SHP77 (cell line): ENCODE results near the gene GFM1.

Experiments used
- DNase-seq, 2 experiments: peaks; one replicate each; lab custom pipeline; 2025; lab: John Stamatoyannopoulos, UW

The GFM1 gene

GRCh38 chr3:158727206-158728060 lies 83.1 kb downstream of the GFM1 start:
- DNase-seq, result peak; percentile 55 to 67

DNA sequence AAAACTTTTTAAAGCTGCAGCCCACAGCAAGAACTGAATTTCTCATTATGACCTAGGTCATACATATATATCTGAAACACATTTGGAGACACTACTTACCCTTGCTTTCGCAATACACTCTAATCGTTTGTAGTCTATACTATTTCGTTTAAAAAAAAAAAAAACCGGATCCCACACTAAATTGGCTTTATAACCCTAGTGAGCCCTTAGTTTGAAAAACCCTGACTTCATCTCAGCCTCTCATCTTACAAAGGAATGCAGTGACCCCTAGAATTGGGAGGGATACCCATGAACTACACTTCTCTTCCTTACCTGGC lies 83.7 kb downstream of the GFM1 start:
- no peak for DNase-seq

DNA sequence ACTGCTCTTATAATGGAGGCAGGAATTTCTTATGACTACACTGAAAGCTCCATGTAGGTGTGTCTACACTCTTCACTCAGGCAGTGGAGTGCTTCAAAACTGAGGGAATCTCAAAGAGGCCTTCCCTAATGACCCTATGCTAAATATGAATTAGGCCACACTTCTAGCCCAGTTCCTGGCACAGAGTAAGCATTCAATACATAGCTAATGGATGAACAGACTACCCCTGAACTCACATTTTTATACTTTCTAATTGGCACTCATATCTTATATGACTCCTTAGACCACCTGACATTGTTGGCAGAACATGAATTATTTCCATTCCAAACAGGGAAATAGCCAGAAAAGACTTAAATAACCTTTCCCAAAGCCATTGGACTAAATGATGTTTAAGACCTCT lies 84.5 kb downstream of the GFM1 start:
- no peak for DNase-seq

DNA sequence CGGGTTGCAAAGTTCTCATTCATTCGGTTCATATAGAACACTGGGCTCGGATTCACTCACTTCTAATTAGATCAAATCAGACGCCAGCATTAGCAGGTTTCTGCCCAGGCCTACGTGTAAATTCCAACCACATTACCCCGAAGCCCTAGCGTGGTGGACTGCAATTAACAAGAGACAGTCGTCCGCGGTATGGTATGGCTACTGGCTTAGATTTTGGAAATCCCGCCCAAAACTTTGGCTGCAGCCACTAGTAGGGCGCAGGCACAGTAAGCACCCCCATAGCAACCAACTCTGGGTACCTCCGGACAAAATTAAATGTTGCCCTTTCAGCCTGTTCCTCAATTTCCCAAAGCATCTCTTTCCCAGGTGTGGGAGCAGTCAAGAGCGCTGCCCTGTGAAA lies 87.2 kb downstream of the GFM1 start:
- no peak for DNase-seq

DNA sequence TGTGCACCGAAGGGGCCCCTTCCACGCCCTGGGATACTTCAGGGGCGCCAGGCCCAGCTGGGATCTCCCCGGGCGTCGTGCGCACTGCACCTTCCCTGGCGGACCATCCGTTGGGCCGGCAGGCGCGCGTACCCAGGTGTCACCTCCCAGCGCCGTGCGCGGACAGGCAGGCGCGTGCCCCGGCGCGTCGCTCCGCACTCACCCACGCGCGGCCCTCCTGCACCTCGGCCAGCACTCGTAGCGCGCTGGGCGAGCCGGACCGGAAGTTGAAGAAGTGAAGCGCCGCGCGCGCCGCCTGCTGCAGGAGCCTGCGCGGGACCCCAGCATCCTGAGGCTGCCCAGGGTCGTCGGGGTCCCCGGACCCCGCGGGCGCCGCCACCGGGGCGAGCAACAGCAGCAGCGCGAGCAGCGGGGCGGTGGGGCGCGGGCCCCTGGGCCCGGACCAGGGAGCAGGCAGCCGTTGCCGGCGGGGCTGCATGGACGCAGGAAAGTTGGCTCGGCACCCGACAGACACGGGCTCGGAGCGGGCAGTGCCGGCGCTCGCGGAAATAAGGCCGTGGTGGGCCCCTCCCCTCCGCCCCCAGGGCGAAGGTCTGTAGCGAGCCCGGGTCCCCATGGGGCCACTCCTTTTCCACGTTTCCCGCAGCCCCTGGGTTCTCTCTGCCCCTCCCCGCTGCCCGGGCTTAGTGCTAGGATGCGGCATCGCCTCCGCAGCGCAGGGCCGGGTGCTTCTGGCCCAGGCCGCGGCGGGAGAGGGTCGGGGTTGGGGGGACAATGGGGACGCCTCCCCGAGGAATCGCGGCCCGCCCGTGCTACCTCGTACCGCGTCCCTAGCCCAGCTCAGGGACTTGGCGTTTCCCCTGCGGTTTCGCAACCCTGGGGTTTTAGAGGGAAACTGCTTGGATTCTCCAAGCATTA lies 87.9 kb downstream of the GFM1 start, which contains the start of gene RARRES1:
Gene RARRES1 (minus strand): TSS at position 520 of the 918 bp plus-strand sequence. CDS start 42 bp downstream, at position 478.
- DNase-seq, result no peak

- DNase-seq, result no peak
Measured at GRCh38 chr3:158732856-158733200, 88.5 kb downstream of the GFM1 start.

GRCh38 chr3:158733656-158734055 lies 89.3 kb downstream of the GFM1 start:
- no peak for DNase-seq

DNA sequence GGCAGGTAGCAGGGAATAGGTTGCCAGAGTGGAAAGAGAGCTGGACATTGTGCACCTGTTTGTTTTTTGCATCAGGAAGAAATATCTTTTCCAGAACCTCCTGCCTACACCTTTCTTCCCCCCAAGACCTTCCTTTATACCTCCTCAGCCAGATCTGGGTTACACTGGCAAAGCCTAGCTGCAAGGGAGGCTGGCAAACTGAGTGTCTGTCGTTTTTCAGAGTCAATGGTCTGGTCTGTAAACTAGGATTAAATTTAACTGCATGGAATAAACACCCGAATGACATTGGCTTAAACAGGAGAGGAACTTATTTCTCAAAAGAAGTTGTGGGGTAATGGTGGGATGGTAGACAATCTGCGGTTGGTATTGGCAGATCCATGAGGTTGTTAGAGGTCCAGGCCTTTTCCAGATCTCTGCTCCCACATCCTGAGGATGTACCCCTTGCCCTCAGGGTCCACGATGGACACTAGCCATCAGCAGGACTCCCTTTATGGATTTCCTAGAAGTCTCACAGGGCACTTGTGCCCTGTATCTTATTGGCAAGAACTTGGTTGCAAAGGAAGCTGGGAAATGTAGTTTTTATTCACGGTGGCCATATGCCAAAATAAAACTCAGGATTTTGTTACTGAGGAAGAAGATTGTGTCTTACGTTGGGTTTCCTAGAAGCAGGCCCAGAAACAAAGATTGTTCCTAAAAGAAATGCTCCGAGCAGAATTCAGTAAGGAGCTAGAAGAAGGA lies 91.1 kb downstream of the GFM1 start:
- DNase-seq, result no peak

GRCh38 chr3:158737410-158737809 lies 93.1 kb downstream of the GFM1 start:
- DNase-seq, result no peak

- no peak for DNase-seq
Measured at GRCh38 chr3:158737976-158738615, 93.8 kb downstream of the GFM1 start.

- DNase-seq, result no peak
Measured at GRCh38 chr3:158738653-158739052, 94.3 kb downstream of the GFM1 start.

GRCh38 chr3:158739078-158739477 lies 94.8 kb downstream of the GFM1 start:
- DNase-seq, result no peak

- DNase-seq, result no peak
Measured at GRCh38 chr3:158739661-158740060, 95.3 kb downstream of the GFM1 start.
